Measurements from ENCODE around the gene MROH7.

The MROH7 gene

DNA sequence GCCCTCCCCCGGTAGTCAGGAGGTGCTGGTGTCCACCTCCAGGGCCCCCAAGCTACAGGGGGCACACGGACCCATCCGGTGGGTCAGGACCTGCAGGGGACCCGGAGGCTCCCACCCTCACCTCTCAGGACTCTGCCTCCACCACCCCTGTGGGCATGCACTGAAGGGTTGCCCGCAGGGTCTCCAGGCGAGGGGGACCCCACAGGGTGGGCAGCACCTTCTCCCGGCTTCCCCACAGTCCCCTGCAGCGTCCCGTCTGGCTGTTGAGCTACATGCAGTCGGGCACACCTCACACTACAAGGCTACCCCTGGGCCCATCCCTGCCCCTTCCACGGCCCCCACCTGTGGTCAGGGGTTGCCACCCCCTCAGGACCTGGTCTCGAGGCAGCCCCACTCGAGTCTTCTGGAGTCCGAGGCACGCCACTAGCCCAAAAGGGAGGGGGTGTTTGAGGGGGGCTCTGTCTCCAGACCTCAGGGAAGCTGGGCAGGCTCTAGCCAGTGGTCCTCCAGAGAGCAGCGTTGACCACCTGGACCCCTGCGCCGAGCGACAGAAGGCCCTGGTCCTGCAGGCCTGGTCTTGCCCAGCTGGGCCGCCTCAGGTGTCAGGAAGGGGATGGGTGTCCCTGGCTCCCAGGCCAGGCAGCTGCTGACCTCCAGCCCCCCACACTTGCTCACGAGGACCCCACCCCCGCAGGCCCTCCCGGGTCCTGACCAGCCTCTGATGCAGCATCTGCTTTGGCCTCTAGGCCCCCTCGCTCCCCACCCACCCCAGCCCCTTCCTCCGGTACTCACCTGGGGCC is 113.1 kb downstream of the MROH7 start:
- in situ Hi-C loops (cut with MboI; ENCODE audit: low sequenced_read_pairs, unreplicated experiment), result no loop called here
- DNase-seq (ENCODE audit: low spot score), result no peak

DNA sequence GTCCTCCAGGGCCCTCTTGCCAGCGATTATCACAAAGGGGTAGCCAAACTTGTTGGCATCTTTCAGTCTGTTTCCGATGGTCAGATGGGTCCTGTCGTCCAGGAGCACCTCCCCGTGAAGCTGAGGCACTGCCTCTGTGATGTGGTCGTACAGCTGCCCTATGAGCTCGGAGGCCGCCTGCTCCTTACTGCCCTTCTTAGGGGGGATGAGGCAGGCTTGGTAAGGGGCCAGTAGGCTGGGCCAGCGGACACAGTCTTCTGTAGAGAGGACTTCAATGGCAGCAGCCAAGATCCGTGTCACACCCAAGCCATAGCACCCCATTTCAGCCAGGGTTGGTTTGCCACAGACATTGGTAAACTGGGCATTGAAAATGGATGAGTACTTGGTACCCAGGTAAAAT is 116.2 kb downstream of the MROH7 start:
- in situ Hi-C loops (cut with MboI; ENCODE audit: low sequenced_read_pairs, unreplicated experiment), result no loop called here
- no peak for DNase-seq (ENCODE audit: low spot score)
- TF ChIP-seq, protein P1, sequence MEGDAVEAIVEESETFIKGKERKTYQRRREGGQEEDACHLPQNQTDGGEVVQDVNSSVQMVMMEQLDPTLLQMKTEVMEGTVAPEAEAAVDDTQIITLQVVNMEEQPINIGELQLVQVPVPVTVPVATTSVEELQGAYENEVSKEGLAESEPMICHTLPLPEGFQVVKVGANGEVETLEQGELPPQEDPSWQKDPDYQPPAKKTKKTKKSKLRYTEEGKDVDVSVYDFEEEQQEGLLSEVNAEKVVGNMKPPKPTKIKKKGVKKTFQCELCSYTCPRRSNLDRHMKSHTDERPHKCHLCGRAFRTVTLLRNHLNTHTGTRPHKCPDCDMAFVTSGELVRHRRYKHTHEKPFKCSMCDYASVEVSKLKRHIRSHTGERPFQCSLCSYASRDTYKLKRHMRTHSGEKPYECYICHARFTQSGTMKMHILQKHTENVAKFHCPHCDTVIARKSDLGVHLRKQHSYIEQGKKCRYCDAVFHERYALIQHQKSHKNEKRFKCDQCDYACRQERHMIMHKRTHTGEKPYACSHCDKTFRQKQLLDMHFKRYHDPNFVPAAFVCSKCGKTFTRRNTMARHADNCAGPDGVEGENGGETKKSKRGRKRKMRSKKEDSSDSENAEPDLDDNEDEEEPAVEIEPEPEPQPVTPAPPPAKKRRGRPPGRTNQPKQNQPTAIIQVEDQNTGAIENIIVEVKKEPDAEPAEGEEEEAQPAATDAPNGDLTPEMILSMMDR (IDR thresholded peaks at IDR 0.05; ENCODE audit: borderline replicate concordance, control extremely low read depth, extremely low read depth, insufficient read depth, missing control alignments), result no peak

More for the DNA sequence above, 113.1 kb downstream of the MROH7 start:
- TF ChIP-seq, protein P1 (IDR thresholded peaks at IDR 0.05; ENCODE audit: borderline replicate concordance, control extremely low read depth, extremely low read depth, insufficient read depth, missing control alignments), result no peak

DNA sequence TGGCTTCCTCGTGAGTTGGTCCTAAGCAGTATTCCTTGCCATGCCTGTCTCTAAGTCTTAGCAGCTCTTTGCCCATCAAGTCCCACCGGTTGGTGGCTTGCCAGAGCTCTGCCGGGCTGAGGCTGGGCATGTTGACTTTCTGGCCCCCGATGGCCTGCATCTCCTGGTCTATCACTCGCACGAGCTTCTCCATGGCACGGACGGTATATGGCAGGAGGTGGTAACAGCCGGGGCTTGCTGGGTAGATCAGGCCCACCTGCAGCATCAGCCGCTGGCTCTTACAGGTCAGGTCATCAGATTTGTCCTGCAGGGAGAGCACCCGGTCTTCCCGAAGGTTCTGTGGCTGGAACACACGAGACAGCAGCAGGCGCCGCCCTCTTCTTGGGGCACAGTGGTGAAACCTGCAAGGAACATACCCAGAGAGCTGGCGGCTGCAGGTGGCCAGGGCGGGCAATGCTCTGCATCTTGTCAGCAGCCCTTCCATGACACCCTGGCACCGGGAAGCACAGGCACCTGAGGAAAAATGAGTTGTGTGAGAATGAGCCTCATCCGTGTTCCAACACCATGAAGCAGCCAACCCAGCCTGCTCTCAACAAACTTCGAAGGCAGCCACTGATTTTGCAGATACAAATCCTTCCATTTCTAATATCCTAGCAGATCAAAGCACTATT is 117.2 kb downstream of the MROH7 start:
- TF ChIP-seq, protein P1 (IDR thresholded peaks at IDR 0.05; ENCODE audit: borderline replicate concordance, control extremely low read depth, extremely low read depth, insufficient read depth, missing control alignments), result no peak
- in situ Hi-C loops (cut with MboI; ENCODE audit: low sequenced_read_pairs, unreplicated experiment), result no loop called here
- DNase-seq (ENCODE audit: low spot score), result no peak
